HG03064 (cell line): ENCODE results near the gene GPATCH1.

Source experiments
- ATAC-seq: cut with Tn5 transposase; IDR thresholded peaks from one replicate; pipeline ENCODE4 v1.9.1; 2021; ENCODE audit warnings: low read depth; ENCODE audit not compliant: unreplicated experiment

GPATCH1 gene

GRCh38 chr19:33062902-33063301 is 18.1 kb upstream of the GPATCH1 start:
- ATAC-seq, result no peak

- ATAC-seq, result no peak
Measured at GRCh38 chr19:33063356-33063752, 17.6 kb upstream of the GPATCH1 start.

- ATAC-seq, result peak; percentile 24
Measured at GRCh38 chr19:33063753-33064457, 17.1 kb upstream of the GPATCH1 start.

DNA sequence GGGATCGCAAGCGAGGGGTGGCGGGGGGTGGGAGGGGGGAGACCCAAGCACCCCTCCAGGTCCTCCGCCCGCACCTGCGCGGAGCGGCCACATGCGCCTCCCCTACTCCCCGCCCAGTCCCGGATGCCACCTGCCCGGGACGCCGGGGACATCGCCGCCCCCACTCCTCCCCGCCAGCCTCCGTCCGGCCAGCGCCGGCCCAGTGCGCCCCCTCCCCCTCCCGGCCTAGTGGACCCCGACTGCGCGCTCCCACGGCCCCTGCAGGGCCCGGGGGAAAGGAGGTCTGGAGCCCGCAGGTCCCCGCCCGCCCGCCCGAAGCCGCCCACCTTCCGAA is 16.6 kb upstream of the GPATCH1 start:
- peak; percentile 30 for ATAC-seq

GRCh38 chr19:33064792-33065550 is 16.0 kb upstream of the GPATCH1 start, which contains the start of gene RHPN2:
TSS of gene RHPN2 (minus strand) at chr19:33064888. CDS start at chr19:33064852, 36 bp downstream.
- ATAC-seq, result peak; percentile 63

- no peak for ATAC-seq
Measured at GRCh38 chr19:33066543-33066942, 14.4 kb upstream of the GPATCH1 start.

DNA sequence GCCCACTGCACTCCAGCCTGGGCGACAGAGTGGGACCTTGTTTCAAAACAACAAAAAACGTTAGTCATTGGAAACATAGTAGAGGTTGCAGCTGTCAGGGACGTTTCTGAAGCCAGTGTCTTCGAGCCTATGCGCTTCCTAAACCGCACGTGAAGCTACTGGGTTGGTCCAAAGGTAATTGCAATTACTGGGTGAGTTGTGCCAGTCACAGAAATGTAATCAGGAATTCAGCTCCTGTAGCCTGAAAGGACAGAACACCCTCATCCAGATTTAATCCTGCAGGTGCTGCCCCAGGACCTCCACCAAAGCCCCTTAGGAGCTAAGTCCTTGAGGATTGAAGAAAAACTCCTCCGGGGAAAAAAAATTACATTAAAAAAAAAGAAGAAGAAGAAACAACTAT is 13.9 kb upstream of the GPATCH1 start:
- ATAC-seq, result no peak

DNA sequence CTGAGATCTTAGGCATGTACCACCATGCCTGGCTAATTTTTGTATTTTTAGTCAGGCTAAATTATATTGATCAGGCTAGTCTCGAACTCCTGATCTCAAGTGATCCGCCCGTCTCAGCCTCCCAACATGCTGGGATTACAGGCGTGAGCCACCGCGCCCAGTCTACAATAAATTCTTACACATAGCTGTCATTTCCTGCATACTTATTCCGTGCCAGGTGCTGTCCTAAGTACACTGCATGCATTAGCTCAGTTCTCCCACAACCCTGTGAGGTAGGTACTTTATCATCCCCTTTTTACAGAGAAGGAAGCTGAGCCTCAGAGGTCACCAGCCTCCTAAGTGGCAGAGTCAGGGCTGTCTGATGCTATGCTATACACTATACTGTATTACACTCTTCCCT is 9.1 kb upstream of the GPATCH1 start:
- no peak for ATAC-seq

GRCh38 chr19:33075519-33075918 is 5.5 kb upstream of the GPATCH1 start:
- no peak for ATAC-seq

DNA sequence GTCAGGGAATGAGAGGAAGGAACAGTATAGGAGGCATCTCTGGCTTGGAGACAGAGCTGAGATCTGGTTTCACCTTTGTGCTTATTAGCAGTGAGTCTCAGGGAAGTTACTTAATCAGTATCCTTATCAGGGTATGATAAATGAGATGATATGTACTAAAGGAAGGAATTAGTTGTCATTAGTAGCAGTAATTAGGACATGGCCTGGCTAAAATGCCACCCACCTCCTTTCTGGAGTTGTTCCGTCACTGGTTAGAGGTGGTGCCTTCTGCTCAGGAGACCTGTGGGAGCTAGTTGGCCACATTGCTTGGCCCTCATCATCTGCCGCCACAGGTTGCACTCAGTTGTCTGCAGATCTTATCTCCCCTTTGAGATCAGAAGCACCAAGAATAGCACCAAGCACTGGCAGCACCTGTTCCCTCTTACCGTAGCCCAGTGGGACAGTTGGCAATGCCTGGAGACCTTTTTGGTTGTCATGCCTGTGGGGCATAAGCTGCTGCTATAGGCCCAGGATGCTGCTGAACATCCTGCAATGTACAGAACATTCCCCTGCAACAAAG is 4.7 kb downstream of the GPATCH1 start:
- ATAC-seq, result no peak

- no peak for ATAC-seq
Measured at GRCh38 chr19:33086955-33087354, 6.0 kb downstream of the GPATCH1 start.

GRCh38 chr19:33089010-33089409 is 8.0 kb downstream of the GPATCH1 start:
- no peak for ATAC-seq

- no peak for ATAC-seq
Measured at GRCh38 chr19:33090179-33090578, 9.2 kb downstream of the GPATCH1 start.

GRCh38 chr19:33093420-33094210 is 12.6 kb downstream of the GPATCH1 start:
- ATAC-seq, result no peak

- ATAC-seq, result no peak
Measured at GRCh38 chr19:33094436-33095067, 13.6 kb downstream of the GPATCH1 start.

DNA sequence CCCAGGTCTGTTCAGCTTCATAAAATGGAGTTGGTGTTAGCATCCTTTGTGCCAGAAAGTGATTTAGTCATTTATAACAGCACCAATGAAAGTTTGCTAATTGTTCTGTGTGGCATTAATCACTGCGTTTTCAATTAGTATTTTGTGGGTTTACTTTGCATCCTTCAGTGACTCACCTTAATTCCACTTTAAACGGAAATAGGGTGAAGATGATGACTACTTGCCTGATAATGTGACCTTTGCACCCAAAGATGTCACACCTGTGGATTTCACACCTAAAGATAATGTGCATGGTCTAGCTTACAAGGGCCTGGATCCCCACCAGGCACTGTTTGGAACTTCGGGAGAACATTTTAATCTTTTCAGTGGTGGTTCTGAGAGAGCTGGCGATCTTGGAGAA is 15.0 kb downstream of the GPATCH1 start:
- no peak for ATAC-seq

DNA sequence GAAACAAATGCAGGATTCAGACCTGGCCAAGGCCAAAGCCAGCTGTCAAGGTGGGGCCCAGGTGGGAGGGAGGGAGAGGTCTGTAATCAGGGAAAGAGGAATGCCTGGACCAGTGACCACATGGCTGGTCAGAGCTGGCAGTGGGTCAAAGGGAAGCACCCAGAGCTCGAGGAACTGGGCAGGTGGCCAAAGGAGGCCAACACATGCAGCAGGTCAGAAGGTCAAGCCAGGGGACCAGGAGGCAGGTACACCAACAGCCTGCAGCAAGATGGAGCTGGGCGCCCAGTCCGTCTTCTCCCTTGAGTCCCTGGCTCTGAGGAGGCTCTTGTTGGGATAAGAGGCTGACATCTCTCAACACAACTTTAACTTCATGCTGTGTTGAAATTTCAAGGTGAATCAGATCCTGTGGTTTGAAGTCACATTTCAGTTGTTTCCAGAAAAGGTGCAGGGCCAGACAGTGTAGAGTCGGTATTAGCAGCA is 17.1 kb downstream of the GPATCH1 start:
- ATAC-seq, result no peak

- no peak for ATAC-seq
Measured at GRCh38 chr19:33100894-33101644, 20.1 kb downstream of the GPATCH1 start.

DNA sequence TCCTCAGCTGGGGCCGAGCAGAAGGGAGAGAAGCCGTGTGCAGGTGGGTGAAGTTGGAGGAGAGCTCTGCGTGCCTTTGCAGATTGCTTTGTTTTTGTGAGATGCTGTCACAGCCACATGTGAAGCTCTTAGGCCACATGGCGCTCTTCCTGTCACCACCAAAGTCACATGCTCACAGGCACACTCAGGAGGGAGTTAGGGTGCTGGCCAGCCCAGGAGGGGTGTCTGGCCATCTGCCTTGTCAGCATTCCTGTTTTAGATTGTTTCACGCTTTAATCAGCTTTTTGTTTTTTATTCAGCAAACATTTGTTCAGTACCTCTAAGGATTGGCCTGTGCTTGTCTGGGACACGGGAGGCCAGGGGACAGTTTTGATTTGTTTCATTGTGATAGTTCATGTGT is 21.9 kb downstream of the GPATCH1 start:
- no peak for ATAC-seq

GRCh38 chr19:33108161-33108560 is 27.2 kb downstream of the GPATCH1 start:
- no peak for ATAC-seq
